NK-92 (cell line): ENCODE data around the gene NUDT4.
"Not testable (repeated sequence)": the region's sequence is repeated elsewhere in the genome, so short reads cannot be mapped to it uniquely, and the experiment has no call there.

Experiments used
- DNase-seq: peaks from one replicate; lab custom pipeline; 2025; ENCODE audit not compliant: unreplicated experiment; lab: John Stamatoyannopoulos, UW

Gene NUDT4

DNA sequence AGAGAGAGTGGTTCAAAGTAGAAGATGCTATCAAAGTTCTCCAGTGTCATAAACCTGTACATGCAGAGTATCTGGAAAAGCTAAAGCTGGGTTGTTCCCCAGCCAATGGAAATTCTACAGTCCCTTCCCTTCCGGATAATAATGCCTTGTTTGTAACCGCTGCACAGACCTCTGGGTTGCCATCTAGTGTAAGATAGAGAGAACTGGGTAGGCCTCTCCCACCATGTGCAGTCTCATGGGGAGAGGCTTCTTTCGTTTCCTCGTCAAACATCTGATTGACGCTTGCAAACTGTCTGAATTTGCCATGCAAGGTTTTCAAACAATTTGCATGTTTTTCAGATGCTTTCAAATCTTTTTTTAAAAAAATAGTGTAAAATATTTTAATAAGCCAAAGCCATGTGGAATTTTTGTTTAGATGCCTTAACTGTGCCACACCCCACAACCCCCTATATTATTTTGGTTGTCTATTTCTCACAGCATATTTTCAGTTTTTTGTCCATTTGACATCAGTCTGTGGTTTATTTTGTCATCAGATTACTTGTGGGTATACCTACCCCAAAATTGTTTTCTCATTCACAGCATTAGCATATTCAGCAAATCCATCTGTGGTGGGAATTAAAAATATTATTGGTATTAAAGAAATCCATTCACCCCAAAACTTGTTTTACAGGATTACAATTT, 21.6 kb downstream of the NUDT4 start:
- not testable (repeated sequence) for DNase-seq

DNA sequence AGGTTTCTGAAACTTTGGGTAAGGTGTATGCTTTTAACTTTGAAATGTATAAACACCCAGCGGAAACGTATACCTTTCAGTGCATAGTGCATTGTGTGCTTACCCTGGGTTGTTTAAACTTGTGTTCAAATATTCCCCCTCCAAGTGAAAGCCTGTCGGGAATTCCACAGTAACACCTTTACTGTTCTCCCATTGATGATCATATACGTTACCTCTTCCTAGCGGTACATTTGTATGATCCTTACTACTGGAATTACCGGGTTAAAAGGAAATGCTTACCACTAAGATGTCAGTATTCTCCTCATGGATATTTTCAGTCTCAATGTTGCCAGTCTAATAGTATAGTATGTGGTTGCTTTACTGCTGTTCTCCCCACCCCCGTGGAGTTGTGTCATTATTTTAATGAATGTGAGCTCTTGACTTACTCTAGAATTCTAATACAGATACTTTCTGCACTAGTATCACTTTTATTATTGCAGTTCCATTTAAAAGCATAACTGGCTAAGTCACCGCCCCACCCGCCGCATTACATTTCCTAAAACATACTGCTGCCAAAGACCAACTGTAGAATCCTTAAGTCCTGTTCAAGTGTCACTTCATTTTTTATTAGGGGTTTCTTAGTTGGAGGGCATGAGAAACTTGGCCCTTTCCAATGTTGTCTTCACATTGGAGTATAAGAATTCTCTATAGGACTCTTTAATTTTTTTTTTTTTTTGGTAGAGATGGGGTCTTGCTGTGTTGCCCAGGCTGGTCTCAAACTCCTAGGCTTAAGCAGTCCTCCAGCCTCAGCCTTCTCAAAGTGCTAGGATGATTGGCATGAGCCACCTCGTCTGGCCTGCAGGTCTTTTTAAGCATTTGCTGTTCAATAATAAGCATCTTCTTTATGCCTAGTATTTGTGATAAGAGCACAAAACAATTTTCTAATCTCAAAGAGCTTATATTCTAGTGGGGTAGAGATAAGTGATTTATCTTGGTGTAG, 24.9 kb downstream of the NUDT4 start:
- no peak for DNase-seq

DNA sequence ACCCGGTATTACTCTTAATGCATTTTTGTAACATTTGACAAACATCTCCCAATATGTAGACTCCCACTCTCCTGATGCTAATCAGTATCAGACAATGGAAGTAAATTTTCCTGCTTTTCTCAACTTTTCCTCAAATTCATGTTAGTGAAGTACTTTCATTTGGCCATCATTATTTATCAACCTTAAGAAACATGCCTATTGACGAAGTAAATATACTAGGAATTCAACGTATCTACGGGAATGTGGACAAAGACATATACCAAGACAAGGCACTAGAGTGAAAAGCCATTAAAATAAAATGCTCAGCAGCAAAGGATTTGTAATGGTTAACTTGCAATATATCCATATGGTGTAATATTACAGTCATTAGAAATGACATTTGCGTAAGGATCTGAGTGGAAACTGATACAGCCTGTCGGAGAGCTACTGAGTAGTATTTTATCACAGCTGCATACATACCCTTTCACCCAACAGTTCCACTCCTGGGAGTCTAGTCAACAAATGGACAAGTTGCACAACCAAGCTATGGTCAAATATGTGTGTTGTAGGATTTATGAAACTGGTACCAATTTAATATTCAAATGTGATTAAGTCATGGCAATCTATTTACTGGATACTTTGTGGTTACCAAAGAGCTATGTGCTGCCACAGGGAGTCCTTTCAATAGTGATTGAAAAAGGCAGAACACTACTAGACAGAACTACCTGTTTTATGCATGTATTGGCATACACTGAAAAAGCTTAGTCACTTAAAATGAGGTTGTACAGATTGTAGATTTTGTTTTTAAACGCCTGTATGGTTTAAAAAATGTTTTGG, 26.5 kb downstream of the NUDT4 start:
- DNase-seq = no peak

DNA sequence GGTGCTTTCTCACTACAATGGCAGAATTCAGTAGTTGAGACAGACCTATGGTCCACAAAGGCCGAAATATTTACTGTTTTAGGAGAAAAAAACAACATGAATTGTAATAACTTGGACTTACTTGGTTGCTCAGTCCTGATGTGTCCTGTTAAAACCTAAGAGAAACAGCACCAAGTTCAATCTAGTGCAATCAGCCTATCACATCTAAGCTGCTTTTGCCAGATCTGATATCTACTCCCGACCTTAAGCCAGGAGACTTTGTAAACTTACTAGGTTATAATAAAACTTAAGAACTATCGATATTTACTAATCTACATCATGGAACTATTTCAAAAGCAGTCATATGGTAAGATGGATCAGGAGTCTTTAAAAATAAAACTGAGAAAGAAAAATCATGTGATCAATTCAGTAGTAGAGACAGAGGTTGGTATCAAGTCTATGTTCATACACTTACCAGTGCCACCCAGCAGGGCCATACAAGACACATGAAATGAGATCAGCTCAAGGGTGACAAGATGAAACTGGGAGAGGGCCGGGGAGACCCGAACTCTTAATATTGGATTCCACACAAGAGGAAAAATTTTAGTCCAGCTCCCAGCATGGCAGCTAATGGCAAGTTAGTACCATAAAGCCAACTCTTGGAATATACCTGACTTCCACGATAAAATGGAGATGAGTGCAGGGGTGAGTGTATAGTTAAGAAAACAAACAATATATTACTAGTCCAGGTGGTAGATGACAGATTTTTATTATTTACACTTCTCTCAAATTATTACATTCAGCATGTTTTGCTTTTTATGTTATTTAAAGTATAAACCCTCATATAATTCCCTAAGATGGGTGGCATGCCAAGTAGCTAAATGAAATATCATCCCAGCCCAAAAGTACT, 27.5 kb downstream of the NUDT4 start:
- no peak for DNase-seq

DNA sequence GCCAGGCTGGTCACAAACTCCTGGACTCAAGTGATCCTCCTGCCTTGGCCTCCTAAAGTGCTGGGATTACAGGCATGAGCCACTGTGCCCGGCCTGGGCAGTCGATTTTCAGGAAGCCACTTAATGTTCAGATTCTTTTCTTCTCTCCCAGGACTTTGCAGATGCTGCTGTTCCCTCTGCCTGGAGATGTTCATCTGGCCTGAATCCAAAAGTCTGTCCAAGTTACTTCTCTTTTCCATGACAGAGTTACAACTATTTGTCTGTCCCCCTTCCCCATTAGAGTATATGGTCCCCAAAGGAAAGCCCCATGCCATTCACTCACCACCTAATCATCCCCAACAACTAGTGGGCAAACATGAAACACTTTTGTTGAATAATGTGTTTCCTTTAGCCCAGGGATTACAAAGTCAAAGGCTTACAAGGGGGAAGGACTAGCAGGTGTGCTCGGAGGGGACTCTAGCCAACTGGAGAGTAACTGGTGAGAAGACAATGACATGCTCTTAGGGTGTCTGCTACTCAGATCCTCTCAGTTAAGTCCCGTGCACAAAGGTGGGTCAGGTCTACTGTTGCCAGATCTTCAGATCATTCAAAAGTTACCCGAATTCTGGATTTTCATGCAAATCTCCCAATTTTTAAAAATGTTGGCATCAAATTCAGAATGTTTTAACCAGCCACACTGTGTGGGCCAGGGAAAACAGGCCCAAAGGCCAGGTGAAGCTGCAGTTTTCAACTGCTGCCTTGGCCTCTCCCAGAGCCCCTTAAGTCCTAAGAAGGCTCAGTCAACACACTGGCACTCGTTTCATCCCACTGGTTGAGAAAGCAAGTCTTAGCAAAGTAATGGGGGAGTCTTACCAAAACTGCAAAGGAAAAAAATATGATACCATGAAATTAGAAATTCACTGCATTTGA, 29.6 kb downstream of the NUDT4 start:
- DNase-seq = no peak

DNA sequence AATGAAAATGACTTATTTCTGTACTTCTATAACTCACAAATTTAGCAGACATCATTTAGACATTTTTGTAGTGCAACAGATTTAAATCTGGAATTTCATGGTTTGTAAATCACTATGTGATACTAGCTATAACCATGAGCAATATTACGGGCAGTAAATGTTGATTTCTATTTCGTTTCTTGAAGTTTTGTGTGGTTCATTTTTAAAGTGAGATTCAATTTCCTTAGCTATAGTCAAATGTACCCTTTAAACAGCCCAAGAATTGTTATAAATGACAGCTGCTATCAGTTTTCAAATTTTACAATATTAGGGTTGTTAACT, 30.2 kb downstream of the NUDT4 start:
- DNase-seq = no peak

DNA sequence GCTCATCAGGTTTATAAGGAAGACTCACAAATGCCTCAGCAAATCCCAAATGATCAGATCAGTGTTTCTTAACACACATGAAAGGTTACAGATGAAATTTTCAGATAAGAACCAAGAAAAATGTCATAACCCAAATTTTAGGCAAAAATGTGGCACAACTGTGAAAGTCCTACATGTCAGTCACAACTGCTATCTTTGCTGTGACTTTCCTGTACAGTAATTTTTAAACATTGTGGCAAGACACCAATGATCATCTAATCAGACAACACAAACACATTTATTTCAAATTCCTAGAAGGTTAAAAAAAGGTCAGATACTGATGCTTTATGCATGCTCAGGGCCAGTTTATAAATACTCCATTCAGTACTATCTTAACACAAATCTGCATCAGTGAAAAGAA, 31.1 kb downstream of the NUDT4 start:
- no peak for DNase-seq

DNA sequence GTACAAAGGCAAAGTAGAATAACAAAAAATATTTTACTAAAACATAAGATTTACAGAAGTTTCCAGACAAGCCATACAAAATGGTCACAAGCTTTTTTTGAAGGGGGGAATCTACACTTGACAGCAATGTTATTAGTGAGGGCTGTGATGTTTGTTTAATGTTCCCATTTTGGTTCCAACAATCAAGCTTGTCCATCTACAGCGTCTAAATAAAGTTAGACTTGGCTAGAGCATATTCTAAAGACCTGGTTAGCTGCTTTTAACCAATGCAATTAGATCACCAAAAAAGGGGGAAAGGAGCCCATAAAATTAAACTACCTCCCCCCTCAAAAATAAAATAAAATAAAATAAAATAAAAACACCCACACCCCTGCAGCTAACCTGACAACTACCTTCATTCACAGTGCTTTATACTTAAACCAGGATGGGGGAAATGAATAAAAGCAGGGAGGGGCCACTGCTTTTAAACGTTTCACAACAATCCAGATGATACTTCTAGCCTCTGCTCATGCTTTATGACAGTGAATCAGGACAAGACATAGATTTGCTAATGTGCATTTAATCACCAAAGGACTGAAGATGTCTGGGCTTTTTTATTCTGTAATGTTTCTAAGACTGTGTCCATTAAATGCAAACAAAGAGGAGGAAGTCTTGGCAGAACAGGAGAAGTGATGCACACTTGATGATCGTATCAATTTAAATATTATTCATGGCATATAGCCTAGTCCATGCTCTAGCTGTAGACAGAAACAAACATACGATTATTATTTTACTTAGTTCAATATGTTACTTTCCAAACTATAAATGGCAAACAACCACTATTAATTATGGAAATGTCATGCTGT, 31.8 kb downstream of the NUDT4 start:
- DNase-seq = not testable (repeated sequence)

DNA sequence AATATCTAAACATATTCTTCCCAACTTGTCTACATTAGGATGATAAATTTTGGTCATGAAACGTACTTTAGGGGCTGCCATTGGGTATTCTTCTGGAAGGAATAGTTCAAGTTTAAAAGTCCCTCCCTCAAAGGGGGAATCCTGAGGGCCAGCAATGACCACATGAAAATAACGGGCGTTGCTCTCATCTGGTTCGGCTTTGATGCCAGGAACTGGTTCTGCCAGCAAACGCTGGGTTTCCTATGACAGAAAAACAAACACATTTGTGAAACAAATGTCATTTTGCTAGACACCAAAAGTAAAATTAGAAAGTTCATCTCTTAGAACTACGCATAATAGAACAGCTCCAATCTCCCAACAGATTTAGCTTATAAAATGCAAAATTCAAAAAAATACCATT, 33.3 kb downstream of the NUDT4 start:
- not testable (repeated sequence) for DNase-seq

DNA sequence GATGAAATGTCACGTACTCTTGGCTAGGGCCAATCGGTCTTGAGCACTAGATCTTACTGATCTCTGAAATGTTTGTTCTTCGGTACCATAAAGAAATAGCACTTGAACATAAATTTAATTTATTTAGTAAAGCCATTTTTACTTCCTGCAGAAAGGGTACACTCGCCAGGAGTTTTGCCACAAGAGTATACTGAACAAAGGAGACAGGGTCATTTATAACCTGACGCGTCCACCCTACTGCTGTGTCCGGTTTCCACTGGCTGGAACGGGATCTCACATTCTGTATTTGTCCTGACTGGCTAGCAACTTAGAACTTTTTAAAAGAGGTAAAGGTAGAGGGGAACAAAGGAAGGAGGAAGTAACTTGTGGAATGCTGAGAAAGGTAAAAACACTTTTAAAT, 34.7 kb downstream of the NUDT4 start:
- not testable (repeated sequence) for DNase-seq

DNA sequence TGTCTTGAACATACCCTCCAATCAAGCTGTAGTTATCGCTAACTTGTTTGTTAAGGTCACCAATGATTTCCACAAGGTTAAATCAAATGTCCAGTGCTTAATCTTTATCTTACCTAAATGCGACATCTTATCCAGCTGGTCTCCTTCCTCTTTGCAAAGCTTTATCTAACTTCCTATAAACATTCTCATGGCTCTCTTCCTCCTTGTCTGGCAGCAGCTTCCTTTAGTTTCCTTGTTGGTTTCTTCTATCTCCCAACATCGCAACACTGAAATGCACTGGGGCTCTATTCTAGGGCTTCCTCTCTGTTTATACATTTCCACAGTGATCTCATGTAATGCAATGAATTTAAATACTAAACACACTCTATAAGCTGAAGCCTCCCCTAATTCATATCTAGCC, 35.3 kb downstream of the NUDT4 start:
- DNase-seq = no peak

DNA sequence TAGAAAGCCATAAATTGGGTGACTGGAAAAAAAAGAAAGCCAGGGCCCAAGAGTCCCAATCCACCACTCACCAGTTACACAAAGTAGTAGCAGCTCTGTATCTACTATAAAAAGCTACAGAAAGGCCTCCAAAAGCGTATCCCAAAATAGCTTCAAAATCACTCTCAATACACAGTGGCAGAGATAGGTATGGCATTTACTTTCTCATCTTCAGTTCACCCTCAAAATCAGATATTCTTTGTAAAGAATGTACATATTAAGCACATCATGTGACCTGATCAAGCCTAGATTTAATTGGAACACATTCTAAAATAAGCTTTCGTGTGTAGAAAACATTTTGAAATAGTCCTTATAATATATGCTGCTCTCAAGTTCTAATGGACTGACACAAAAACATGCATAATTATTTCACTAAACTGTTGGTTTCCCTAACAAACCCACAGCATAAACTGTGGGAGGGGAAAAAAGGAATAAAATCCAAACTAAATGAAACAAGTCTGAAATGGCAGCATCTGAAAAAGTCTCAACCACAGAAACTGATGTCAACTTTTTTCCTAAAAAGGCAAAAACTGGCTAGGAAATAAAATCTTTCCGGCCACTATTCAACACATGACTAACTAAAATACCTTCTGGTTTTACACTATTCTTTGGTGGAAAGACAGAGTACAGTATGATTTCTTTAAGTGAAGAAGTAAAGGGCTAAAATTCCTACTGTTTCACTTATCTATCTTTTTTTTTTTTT, 38.2 kb downstream of the NUDT4 start:
- no peak for DNase-seq

DNA sequence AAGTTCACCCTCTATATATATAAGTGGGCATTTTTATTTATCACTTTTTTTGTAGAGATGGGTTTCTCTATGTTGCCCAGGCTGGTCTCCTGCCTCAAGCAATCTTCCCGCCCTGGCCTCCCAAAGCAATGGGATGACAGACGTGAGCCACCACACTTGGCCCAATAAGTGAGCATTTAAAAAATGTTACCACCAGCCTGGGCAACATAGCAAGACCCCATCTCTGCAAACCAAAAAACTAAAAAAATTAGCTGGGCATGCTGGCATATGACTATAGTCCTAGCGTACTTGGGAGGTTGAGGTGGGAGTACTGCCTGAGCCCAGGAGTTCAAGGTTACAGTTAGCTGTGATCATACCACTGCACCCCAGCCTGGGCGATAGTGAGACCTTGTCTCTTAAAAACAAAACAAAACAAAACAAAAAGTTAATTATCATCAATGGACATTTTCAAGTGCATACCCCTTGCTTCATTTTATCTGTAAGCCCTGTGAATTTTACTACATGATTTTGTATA, 40.3 kb downstream of the NUDT4 start:
- no peak for DNase-seq

DNA sequence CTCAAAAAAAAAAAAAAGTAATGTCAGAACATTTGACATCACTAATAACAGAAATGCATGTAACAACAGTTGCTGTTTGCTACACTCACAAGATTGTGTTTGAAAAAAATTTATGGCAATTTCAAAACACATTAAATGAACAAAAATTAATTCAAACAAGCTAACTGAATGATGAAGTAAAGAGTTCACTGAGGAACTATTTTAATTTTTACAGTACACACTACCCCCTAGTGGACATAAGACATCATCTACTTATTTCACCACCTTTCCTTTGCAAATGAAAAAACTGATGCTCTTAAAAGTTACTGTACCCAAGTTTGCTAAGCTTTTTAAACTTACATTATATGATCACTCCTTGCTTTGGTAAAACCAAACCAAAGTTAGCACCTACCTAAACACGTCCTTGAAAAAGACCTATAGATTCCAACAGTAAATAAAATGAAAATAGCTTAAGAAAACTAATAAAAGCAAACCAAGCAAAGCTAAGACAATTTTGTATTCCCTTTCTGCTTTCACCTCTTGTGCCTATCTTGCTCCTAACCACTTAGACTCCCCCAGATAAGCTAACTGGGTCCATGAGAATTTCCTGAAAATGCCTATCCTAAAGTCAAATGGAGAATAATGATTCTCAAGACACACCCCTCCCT, 41.8 kb downstream of the NUDT4 start:
- no peak for DNase-seq

DNA sequence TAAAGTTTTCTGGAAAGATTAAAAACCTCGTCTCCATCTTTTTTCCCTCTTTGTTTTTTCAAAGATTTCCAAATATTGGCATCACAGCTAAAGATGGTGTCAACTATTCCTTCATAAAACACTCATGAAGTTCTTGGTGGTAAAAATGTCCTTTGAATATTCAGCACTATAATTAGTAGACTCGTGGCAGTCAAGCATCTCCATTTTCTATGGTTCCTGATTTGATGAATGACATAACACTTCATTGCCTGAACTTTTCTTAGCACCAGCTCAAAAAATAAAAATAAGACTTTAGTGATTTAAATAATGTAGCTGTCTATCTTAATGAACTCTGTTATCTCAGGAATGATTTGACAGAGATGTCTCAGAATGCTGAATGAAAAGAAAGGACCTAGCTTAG, 44.3 kb downstream of the NUDT4 start:
- DNase-seq = no peak

DNA sequence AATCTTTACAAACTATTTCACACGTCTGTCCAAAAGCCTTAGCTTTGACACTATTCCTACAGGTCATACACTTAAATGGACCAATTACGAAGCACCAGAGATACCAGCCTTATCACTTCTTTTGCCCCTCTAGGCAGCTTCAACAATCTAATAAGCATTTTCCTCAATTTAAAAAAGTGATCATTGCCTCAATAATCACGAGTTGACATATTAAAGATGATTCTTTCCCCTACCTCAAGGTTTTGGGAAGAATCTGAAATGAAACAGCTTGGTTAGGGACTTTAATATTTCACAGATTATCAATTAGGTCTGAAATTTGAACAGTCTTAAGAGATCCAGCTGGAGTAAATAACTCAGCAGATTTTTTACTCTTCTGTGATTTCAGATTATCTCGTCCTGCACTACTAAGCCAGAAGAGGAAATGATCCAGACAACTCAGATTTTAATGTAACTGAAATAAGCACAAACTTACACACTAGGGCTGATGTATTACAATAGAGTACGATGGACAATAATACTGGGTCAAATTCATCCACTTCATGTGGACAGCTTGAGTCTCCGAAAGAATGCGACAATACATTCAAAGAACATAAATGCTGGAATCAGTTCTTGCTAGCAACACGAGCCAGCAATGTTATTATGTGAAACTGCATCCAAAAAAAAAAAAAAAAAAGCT, 48.1 kb downstream of the NUDT4 start:
- DNase-seq = no peak

DNA sequence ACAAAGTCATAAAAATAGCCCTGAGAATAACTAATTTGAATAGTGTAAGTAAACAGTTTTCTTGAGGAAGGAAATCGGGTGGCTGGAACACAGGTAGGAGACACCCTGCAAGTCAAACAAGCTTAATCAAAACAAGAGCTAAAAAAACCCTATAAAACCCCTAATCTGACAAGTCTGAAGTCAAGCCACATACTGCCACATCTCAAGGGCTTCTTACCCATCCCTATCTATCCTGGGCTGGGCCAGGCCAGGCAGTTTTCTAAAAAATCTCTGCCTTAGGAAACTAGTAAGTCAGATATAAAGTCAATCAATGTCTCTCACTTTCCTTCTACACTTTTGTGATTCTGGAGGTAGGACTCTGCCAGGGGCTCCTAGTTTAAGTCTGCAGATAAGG, 48.7 kb downstream of the NUDT4 start:
- no peak for DNase-seq
